Tibial nerve (tissue), 4 donors: Measurements from ENCODE around the gene PROM2. TPM values are rescaled to one million over a fixed set of nuclear protein-coding genes. Genes with fewer than 3 reads are reported as not detected.
A peak's percentile ranks its signal among the peaks of the same experiment; 100 is the strongest.

Source experiments
- DNase-seq, 2 donors: peaks; one replicate each; pipeline ENCODE4 v3.0.0-alpha.2; 2019; ENCODE audit warnings: low spot score in 2 of 2
- H3K27ac ChIP-seq, 4 donors: fragments of 200-600 bp; sonication (generic) in 3 of 4; one replicate each; pipeline ENCODE4 v1.5.1; 2017 to 2019; ENCODE audit warnings: mild to moderate bottlenecking in 1 of 4
- H3K27me3 ChIP-seq, 2 donors: fragments of 200-600 bp; sonication (generic) in 1 of 2; one replicate each; pipeline versions ENCODE4 v1.5.1 to v1.6.0; 2017 to 2019
- H3K36me3 ChIP-seq, 3 donors: fragments of 200-600 bp; sonication (generic); one replicate each; pipeline ENCODE4 v1.5.1; 2018 to 2019
- H3K4me1 ChIP-seq, 4 donors: fragments of 200-600 bp; sonication (generic) in 3 of 4; one replicate each; pipeline ENCODE4 v1.5.1; 2017 to 2019
- H3K4me3 ChIP-seq, 4 donors: fragments of 200-600 bp; sonication (generic) in 3 of 4; one replicate each; pipeline ENCODE4 v1.5.1; 2017 to 2019; ENCODE audit warnings: mild to moderate bottlenecking in 1 of 4, moderate library complexity in 1 of 4
- H3K9me3 ChIP-seq, 4 donors: fragments of 200-600 bp; sonication (generic) in 3 of 4; one replicate each; pipeline ENCODE4 v1.5.1; 2017 to 2019
- CTCF ChIP-seq, 5 experiments: fragments of 200-600 bp in 3 of 5; fragments of 450-650 bp in 2 of 5; sonication (generic) in 3 of 5; IDR thresholded peaks; one replicate each; pipeline ENCODE4 v1.5.1; 2016 to 2019; ENCODE audit warnings: antibody characterized with exemption in 5 of 5, mild to moderate bottlenecking in 3 of 5, moderate library complexity in 2 of 5
- EP300 ChIP-seq, 2 donors: sonication (generic); formaldehyde crosslinking; IDR thresholded peaks; one replicate each; pipeline ENCODE4 v1.6.1; 2017; ENCODE audit warnings: antibody characterized with exemption in 2 of 2, mild to moderate bottlenecking in 1 of 2
- POLR2A ChIP-seq, 2 donors: fragments of 450-650 bp; IDR thresholded peaks; one replicate each; pipeline ENCODE4 v1.6.1; 2017; ENCODE audit warnings: antibody characterized with exemption in 2 of 2, mild to moderate bottlenecking in 2 of 2, moderate library complexity in 2 of 2
- WGBS, 2 donors: methylation state at CpG; one replicate each; pipeline ENCODE4 v1.1.5; 2018; 5-methylcytosine and 5-hydroxymethylcytosine counted together
- total RNA-seq, 4 donors: library from RNA; depleted of rRNA; stranded (reverse); fragments of >200 nt; gene quantifications; one replicate each; pipeline ENCODE4 v1.1.0, GENCODE V29; 2016

PROM2 gene
- total RNA-seq, 4 donors from 2014 or later = 2.2 to 12.3 (median 5.3) TPM

GRCh38 chr2:95330794-95331338 is 56.6 kb downstream of the PROM2 start:
- Histone ChIP-seq H3K9me3 (no peaks in the 10 kb centered on the region), H3K27me3 (no peaks in the 10 kb centered on the region), H3K4me1 (no peaks in the 10 kb centered on the region), H3K36me3 (no peaks in the 10 kb centered on the region), H3K27ac (no peak overlapping the region), H3K4me3 (no peak overlapping the region)
- TF ChIP-seq CTCF (IDR thresholded peaks at IDR 0.05) (no peak), POLR2A (IDR thresholded peaks at IDR 0.05) (no peak), EP300 (IDR thresholded peaks at IDR 0.05) (no peak)
- 81 to 82% methylated on average over 11 of the region's 11 CpGs for WGBS, 2 donors
- DNase-seq = no peak

DNA sequence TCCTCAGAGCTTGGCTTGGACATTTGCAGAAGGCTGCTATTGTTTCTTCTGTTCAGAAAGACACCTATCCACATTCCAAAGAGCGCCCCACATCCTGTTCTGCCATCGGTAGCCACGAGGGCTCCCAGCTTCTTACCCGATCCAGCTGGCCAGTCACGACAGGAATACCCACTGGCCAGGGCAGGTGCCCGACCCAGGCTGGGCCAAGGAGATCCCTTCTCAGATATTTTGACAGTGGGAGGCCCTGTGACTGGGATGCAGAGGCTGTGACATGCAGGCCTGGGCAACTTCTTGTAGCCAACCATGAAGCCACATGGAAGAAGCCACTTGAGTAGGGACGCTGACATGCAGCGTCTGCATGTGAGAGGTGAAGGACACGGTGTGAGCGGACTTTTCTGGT is 57.4 kb downstream of the PROM2 start:
- no peaks in the 10 kb centered on the region for H3K36me3 ChIP-seq
- no peak for DNase-seq

GRCh38 chr2:95332036-95332435 is 57.8 kb downstream of the PROM2 start:
- TF ChIP-seq POLR2A (IDR thresholded peaks at IDR 0.05) = no peak
- no peaks in the 10 kb centered on the region for H3K27me3 ChIP-seq
- H3K36me3 ChIP-seq = no peaks in the 10 kb centered on the region
- no peak for DNase-seq
- no peaks in the 10 kb centered on the region for H3K9me3 ChIP-seq
- no peaks in the 10 kb centered on the region for H3K4me1 ChIP-seq
- no peak overlapping the region for H3K27ac ChIP-seq
- WGBS, 2 donors = 87 to 91% methylated on average over 6 to 8 of the region's 8 CpGs
- no peak overlapping the region for H3K4me3 ChIP-seq

More for the DNA sequence above, 57.4 kb downstream of the PROM2 start:
- no peaks in the 10 kb centered on the region for H3K27me3 ChIP-seq
- H3K27ac ChIP-seq = no peak overlapping the region
- no peak overlapping the region for H3K4me3 ChIP-seq
- no peaks in the 10 kb centered on the region for H3K4me1 ChIP-seq
- WGBS, 2 donors = 84 to 86% methylated on average over 10 of the region's 10 CpGs
- TF ChIP-seq EP300 (IDR thresholded peaks at IDR 0.05) (no peak), CTCF (IDR thresholded peaks at IDR 0.05) (no peak), POLR2A (IDR thresholded peaks at IDR 0.05) (no peak)
- H3K9me3 ChIP-seq = no peaks in the 10 kb centered on the region

GRCh38 chr2:95333056-95333455 is 58.8 kb downstream of the PROM2 start:
- Histone ChIP-seq H3K36me3 (no peaks in the 10 kb centered on the region), H3K4me3 (no peak overlapping the region), H3K4me1 (no peaks in the 10 kb centered on the region), H3K27ac (no peak overlapping the region), H3K27me3 (no peaks in the 10 kb centered on the region), H3K9me3 (no peaks in the 10 kb centered on the region)
- TF ChIP-seq EP300 (IDR thresholded peaks at IDR 0.05) (no peak), POLR2A (IDR thresholded peaks at IDR 0.05) (no peak), CTCF (IDR thresholded peaks at IDR 0.05) (no peak)
- WGBS, 2 donors = 88 to 89% methylated on average over 7 of the region's 7 CpGs
- DNase-seq = no peak

GRCh38 chr2:95333888-95334338 is 59.7 kb downstream of the PROM2 start:
- no peak overlapping the region for H3K4me3 ChIP-seq
- TF ChIP-seq CTCF (IDR thresholded peaks at IDR 0.05) (no peak), POLR2A (IDR thresholded peaks at IDR 0.05) (no peak), EP300 (IDR thresholded peaks at IDR 0.05) (no peak)
- H3K27ac ChIP-seq = no peak overlapping the region
- WGBS, 2 donors = 26 to 32% methylated on average over 11 of the region's 11 CpGs
- peak in 1 of 2 donors; percentile 32 for DNase-seq
- H3K36me3 ChIP-seq = no peaks in the 10 kb centered on the region
- no peaks in the 10 kb centered on the region for H3K9me3 ChIP-seq
- no peaks in the 10 kb centered on the region for H3K27me3 ChIP-seq
- no peaks in the 10 kb centered on the region for H3K4me1 ChIP-seq
